Measurements from ENCODE around the gene PCNX2. TPM values are rescaled to one million over a fixed set of nuclear protein-coding genes. Genes with fewer than 3 reads are reported as not detected.

PCNX2 gene
- polyA plus RNA-seq, 3 donors: 11.6 to 16.8 (median 13.5) TPM

GRCh38 chr1:233269656-233270055 lies 25.9 kb downstream of the PCNX2 start:
- no peak for DNase-seq (ENCODE audit: extremely low read depth in 1 of 11, low read depth in 9 of 11, low spot score in 4 of 11)

GRCh38 chr1:233268389-233269022 lies 27.0 kb downstream of the PCNX2 start:
- DNase-seq (ENCODE audit: extremely low read depth in 1 of 11, low read depth in 9 of 11, low spot score in 4 of 11): no peak

- DNase-seq (ENCODE audit: extremely low read depth in 1 of 11, low read depth in 9 of 11, low spot score in 4 of 11): no peak
Observed at GRCh38 chr1:233261695-233262094, 33.8 kb downstream of the PCNX2 start.

DNA sequence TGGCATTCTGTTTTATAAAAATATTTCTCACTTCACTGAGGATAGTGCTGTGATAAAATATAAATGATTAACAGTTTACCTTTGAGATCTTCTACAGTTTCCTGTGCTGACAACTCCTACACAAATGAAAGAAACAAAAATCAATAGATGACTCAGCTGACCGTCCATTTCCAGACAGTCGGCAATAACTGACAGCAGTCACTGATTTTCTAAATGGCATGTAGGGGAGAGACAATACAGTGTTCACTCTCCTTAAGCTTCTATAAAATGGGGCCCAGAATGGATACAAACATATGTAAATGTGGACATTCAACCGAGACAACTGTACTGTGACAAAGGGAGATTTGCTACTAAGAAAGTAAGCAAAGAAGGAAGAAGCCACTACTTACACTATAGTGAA lies 34.3 kb downstream of the PCNX2 start:
- no peak for DNase-seq (ENCODE audit: extremely low read depth in 1 of 11, low read depth in 9 of 11, low spot score in 4 of 11)

DNA sequence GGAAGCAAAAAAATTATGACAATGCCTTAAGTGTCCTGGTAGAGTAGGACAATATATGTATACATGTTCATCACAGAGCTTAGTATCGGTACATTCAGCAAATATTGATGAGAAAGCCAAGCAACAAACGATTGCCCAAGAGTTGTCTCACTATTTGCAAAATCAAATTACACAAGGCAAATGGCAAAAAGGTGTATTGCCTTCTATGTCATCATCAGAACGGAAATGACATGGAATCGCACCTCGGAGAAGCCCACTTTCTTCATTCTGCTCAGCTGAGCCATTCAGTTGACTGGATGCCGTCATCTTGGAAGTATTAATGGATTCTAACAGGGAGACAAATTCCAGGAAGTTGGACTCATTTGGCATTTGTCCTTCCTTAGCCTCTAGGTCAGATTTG lies 37.7 kb downstream of the PCNX2 start:
- no peak for DNase-seq (ENCODE audit: extremely low read depth in 1 of 11, low read depth in 9 of 11, low spot score in 4 of 11)

GRCh38 chr1:233256789-233257188 lies 38.7 kb downstream of the PCNX2 start:
- DNase-seq (ENCODE audit: extremely low read depth in 1 of 11, low read depth in 9 of 11, low spot score in 4 of 11): no peak

GRCh38 chr1:233256191-233256590 lies 39.3 kb downstream of the PCNX2 start:
- DNase-seq (ENCODE audit: extremely low read depth in 1 of 11, low read depth in 9 of 11, low spot score in 4 of 11): no peak

DNA sequence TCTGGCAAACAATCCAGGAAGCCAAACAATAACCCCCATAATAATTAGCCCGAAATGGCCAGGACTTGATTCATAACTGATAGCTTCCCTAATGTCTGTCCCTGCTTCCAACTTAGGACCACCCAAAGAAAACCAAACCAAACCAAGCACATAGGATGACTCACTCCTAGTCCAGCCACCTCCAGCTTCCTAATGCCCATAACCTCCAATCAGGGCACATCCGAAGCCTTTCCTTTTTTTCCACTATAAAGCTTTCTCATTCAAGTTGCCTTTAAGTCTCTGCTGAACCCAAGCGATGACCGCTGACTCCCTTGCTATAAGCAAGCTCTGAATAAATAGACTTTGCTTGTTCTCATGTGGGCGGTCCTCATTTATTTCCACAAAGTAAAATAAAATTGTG lies 40.4 kb downstream of the PCNX2 start:
- DNase-seq (ENCODE audit: extremely low read depth in 1 of 11, low read depth in 9 of 11, low spot score in 4 of 11): no peak

DNA sequence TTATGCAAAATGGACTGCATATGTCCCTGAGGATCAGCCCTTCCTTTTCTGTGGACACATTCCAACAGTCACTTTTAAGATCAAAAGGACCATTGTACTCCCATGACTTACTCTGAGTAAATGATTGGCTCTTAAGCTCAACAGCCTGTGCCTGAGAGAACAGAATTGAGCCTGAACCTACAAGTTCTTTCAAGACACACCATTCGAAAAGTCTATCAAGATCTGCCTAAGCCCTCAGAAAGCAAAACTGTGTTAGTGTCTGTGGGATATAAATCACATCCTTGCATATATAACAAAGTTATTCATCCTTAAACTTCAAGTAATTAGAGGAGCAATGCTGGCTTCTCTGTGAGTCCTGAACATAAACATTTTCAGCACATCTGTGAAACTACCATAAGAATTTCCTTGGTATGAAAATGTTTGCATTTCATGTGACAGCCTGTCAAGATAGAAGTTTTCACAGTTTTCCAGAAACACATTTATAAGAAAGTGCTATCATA lies 41.6 kb downstream of the PCNX2 start:
- peak in 5 of 11 donors; percentile 21 to 51 (median 44) for DNase-seq (ENCODE audit: extremely low read depth in 1 of 11, low read depth in 9 of 11, low spot score in 4 of 11)

DNA sequence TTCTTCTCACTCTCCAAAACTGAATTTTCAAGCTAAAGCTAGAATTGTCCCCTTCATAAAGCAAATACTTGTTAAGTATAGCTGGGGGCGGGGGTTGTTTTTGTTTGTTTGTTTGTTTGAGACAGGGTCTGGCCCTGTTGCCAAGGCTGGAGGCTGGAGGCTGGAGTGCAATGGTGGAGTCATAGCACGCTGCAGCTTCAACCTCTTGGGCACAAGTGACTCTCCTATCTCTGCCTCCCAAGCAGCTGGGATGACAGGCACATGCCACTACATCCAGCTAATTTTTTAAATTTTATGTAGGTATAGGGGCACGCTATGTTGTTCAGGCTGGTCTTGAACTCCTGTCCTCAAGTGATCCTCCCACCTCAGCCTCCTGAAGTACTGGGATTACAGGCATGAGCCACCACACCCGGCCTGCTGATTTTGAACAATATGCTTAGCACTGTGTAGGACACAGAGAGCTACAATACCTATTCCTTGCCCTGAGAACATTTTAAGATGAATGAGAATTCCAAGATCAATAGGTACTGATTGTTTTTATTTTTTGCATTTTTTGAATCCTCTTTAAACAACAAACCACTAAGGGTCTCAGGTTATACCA lies 42.2 kb downstream of the PCNX2 start:
- no peak for DNase-seq (ENCODE audit: extremely low read depth in 1 of 11, low read depth in 9 of 11, low spot score in 4 of 11)

DNA sequence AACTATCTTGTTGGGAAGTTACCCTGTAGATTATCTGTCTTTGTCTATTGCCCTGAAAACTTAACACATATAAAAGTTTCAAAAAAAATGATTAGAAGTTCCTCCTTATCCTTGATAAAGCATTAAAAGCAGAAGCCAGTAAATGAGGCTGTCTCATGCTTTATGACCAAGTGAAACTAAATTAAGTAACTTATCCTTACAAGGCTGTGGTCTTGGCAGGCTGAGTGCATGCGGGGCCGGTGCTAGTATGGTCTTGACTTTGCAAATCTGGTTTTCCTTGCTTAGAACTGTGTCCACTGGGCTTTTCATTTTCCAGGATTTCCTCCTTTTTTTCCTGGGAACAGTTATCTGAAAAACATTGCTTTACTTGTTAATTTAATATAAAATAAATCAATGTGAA lies 43.1 kb downstream of the PCNX2 start:
- peak in 1 of 11 donors; percentile 20 for DNase-seq (ENCODE audit: extremely low read depth in 1 of 11, low read depth in 9 of 11, low spot score in 4 of 11)

GRCh38 chr1:233251201-233251720 lies 44.3 kb downstream of the PCNX2 start:
- DNase-seq (ENCODE audit: extremely low read depth in 1 of 11, low read depth in 9 of 11, low spot score in 4 of 11): no peak

GRCh38 chr1:233248014-233248413 lies 47.5 kb downstream of the PCNX2 start:
- no peak for DNase-seq (ENCODE audit: extremely low read depth in 1 of 11, low read depth in 9 of 11, low spot score in 4 of 11)

- no peak for DNase-seq (ENCODE audit: extremely low read depth in 1 of 11, low read depth in 9 of 11, low spot score in 4 of 11)
Observed at GRCh38 chr1:233246965-233247364, 48.6 kb downstream of the PCNX2 start.

DNA sequence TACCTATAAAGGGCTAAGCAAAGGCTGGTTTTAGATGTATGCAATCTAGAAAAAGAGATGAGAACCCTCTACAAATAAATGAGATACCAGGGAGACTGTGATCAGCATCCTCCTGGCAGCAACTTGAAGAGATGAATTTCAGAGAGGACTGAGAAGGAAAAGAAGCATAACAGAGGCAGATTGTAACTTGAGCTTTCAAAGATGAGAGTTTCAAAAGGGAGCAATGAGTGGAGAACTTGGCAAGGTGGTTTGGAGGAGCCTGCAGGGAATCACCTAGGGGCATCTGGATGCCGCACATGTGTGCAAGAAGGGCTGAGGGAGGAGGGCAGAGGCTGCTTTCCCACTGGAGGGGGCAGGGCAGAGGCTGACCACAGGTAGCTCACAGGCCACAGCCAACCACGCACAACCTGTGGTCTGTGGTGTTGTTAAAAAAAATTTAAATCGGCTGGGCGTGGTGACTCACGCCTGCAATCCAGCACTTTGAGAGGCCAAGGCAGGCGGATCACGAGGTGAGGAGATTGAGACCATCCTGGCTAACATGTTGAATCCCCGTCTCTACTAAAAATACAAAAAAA lies 50.2 kb downstream of the PCNX2 start:
- no peak for DNase-seq (ENCODE audit: extremely low read depth in 1 of 11, low read depth in 9 of 11, low spot score in 4 of 11)

- no peak for DNase-seq (ENCODE audit: extremely low read depth in 1 of 11, low read depth in 9 of 11, low spot score in 4 of 11)
Observed at GRCh38 chr1:233244183-233244582, 51.3 kb downstream of the PCNX2 start.

- peak in 5 of 11 donors; percentile 20 to 40 (median 33) for DNase-seq (ENCODE audit: extremely low read depth in 1 of 11, low read depth in 9 of 11, low spot score in 4 of 11)
Observed at GRCh38 chr1:233242827-233243483, 52.6 kb downstream of the PCNX2 start.

DNA sequence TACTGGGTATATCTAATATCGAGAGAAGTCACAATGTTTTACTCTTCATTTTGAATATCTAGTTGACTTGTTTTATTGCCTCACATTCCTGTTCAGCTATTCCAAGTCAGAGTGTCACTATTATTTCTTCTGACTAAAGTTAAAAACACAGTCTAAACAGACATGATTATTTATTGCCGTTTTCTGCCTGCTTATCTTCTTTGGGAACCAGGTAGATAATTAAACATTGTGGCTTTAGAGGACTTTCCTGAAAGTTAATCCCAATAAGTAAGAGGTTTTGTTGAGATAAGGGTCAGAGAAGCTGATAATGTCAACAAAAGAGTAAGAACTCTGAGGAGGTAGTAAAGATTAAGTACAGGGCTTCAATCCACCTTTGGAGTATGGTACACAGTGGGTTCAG lies 53.8 kb downstream of the PCNX2 start:
- DNase-seq (ENCODE audit: extremely low read depth in 1 of 11, low read depth in 9 of 11, low spot score in 4 of 11): no peak

- DNase-seq (ENCODE audit: extremely low read depth in 1 of 11, low read depth in 9 of 11, low spot score in 4 of 11): peak in 9 of 11 donors; percentile 46 to 60 (median 53)
Observed at GRCh38 chr1:233240829-233241682, 54.5 kb downstream of the PCNX2 start.
